Retinal pigment epithelial cell (primary cell): ENCODE results near the gene RPL18.

Experiments used
- DNase-seq: peaks from one replicate; pipeline ENCODE4 v3.0.0-alpha.2; 2010; ENCODE audit warnings: low read depth
- H3K4me3 ChIP-seq: 2 replicates; pipeline ENCODE4 v1.5.1; 2011; ENCODE audit warnings: mild to moderate bottlenecking, low read length, control low read depth, moderate library complexity
- CTCF ChIP-seq: conservative IDR thresholded peaks from 2 replicates; pipeline ENCODE4 v1.5.1; 2011; ENCODE audit warnings: low read depth, low read length, control low read depth, inconsistent platforms

RPL18 gene

GRCh38 chr19:48600679-48601417, 18.1 kb downstream of the RPL18 start:
- no peak for DNase-seq
- TF ChIP-seq CTCF: no peak
- H3K4me3 ChIP-seq: no peak overlapping the region

GRCh38 chr19:48598996-48599700, 19.8 kb downstream of the RPL18 start:
- H3K4me3 ChIP-seq: no peak overlapping the region
- DNase-seq: no peak

GRCh38 chr19:48596679-48597465, 22.1 kb downstream of the RPL18 start:
- TF ChIP-seq CTCF: no peak
- H3K4me3 ChIP-seq: no peak overlapping the region
- DNase-seq: no peak

More at GRCh38 chr19:48598996-48599700, 19.8 kb downstream of the RPL18 start:
- TF ChIP-seq CTCF: no peak

- TF ChIP-seq CTCF: no peak
- no peak overlapping the region for H3K4me3 ChIP-seq
- DNase-seq: no peak
Observed at GRCh38 chr19:48596237-48596636, 22.7 kb downstream of the RPL18 start.

- no peak for DNase-seq
- no peak overlapping the region for H3K4me3 ChIP-seq
- no peak for TF ChIP-seq CTCF
Observed at GRCh38 chr19:48595833-48596232, 23.1 kb downstream of the RPL18 start.

GRCh38 chr19:48595171-48595570, 23.8 kb downstream of the RPL18 start:
- no peak for DNase-seq
- TF ChIP-seq CTCF: no peak
- no peak overlapping the region for H3K4me3 ChIP-seq
